GM18873 (cell line): Measurements from ENCODE around the gene CLRN1.

Experiments
- ATAC-seq: cut with Tn5 transposase; IDR thresholded peaks from one replicate; pipeline ENCODE4 v1.9.1; 2021; ENCODE audit warnings: mild to moderate bottlenecking, moderate library complexity, moderate number of reproducible peaks; ENCODE audit not compliant: unreplicated experiment, low FRiP score

CLRN1 gene

GRCh38 chr3:150978566-150979148 is 6.1 kb upstream of the CLRN1 start:
- ATAC-seq: no peak

- no peak for ATAC-seq
Measured at GRCh38 chr3:150975992-150976368, 3.5 kb upstream of the CLRN1 start.

- ATAC-seq: no peak
Measured at GRCh38 chr3:150975086-150975991, 2.8 kb upstream of the CLRN1 start.

- ATAC-seq: no peak
Measured at GRCh38 chr3:150970665-150971324, 1.7 kb downstream of the CLRN1 start.

GRCh38 chr3:150968341-150969035 is 4.0 kb downstream of the CLRN1 start:
- ATAC-seq: no peak

- no peak for ATAC-seq
Measured at GRCh38 chr3:150965436-150965835, 7.1 kb downstream of the CLRN1 start.

GRCh38 chr3:150961949-150962348 is 10.6 kb downstream of the CLRN1 start:
- no peak for ATAC-seq

GRCh38 chr3:150960708-150961684 is 11.5 kb downstream of the CLRN1 start:
- ATAC-seq: no peak

- ATAC-seq: no peak
Measured at GRCh38 chr3:150958683-150959082, 13.8 kb downstream of the CLRN1 start.

GRCh38 chr3:150956376-150956775 is 16.2 kb downstream of the CLRN1 start:
- no peak for ATAC-seq

GRCh38 chr3:150951923-150952322 is 20.6 kb downstream of the CLRN1 start:
- no peak for ATAC-seq

- no peak for ATAC-seq
Measured at GRCh38 chr3:150945226-150946032, 27.1 kb downstream of the CLRN1 start.

- no peak for ATAC-seq
Measured at GRCh38 chr3:150942221-150942620, 30.3 kb downstream of the CLRN1 start.

GRCh38 chr3:150936693-150937092 is 35.8 kb downstream of the CLRN1 start:
- no peak for ATAC-seq

GRCh38 chr3:150933473-150933995 is 39.0 kb downstream of the CLRN1 start:
- no peak for ATAC-seq

- ATAC-seq: no peak
Measured at GRCh38 chr3:150931745-150932144, 40.8 kb downstream of the CLRN1 start.

GRCh38 chr3:150930839-150931238 is 41.7 kb downstream of the CLRN1 start:
- no peak for ATAC-seq

- no peak for ATAC-seq
Measured at GRCh38 chr3:150928234-150928633, 44.3 kb downstream of the CLRN1 start.

GRCh38 chr3:150926328-150926727 is 46.2 kb downstream of the CLRN1 start:
- ATAC-seq: no peak
